ENCODE data around the gene RCC1. TPM values are rescaled to one million over a fixed set of nuclear protein-coding genes. Genes with fewer than 3 reads are reported as not detected.

Gene RCC1
- total RNA-seq, 1 donor from 2014 or later, result 34.8 TPM

DNA sequence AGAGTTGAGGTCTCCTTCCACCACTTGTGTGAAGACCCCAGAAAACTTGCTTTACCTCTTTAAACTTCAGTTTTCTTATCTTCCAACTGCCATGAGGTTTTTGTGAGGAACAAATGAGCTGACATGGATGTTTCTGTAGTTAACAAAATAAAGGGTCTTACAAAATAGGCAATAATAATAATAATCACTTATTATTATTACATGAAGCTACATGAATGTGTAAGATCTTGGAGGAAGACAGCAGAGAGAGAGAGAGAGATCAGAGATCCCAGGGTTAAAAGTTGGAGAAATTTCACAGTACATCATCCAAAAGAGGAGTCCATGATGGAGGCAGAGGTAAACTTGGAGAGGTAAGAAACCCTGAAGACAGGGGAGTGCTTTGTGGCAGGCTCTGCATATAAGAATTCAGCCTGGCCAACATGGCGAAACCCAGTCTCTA, 10.7 kb downstream of the RCC1 start:
- no peak overlapping the region for H3K4me2 ChIP-seq
- Mint-ChIP-seq H3K27me3 (ENCODE audit: insufficient read depth, low read depth) (no peaks in the 10 kb centered on the region), H3K4me3 (peak overlapping the region; percentile 39), H3K9me3 (no peaks in the 10 kb centered on the region), H3K36me3 (peaks cover 12% of the 10 kb centered on the region), H3K27ac (no peak overlapping the region), H3K4me1 (peaks cover 25% of the 10 kb centered on the region)
- DNase-seq (ENCODE audit: low spot score), result no peak
- H3K9me3 ChIP-seq (ENCODE audit: low read depth), result no peaks in the 10 kb centered on the region
- H4K20me1 ChIP-seq (ENCODE audit: low read depth), result peaks cover 52% of the 10 kb centered on the region
- H3K4me3 ChIP-seq, result no peak overlapping the region
- H2AFZ ChIP-seq (replicated peaks), result no peak overlapping the region
- H3K27ac ChIP-seq, result peak overlapping the region; percentile 72
- H3K9ac ChIP-seq, result no peak overlapping the region
- peaks cover 8% of the 10 kb centered on the region for H3K36me3 ChIP-seq
- TF ChIP-seq EZH2 (IDR thresholded peaks at IDR 0.05), result no peak
- no peak for TF ChIP-seq EZH2phosphoT487 (IDR thresholded peaks at IDR 0.05)
- TF ChIP-seq, protein P1, sequence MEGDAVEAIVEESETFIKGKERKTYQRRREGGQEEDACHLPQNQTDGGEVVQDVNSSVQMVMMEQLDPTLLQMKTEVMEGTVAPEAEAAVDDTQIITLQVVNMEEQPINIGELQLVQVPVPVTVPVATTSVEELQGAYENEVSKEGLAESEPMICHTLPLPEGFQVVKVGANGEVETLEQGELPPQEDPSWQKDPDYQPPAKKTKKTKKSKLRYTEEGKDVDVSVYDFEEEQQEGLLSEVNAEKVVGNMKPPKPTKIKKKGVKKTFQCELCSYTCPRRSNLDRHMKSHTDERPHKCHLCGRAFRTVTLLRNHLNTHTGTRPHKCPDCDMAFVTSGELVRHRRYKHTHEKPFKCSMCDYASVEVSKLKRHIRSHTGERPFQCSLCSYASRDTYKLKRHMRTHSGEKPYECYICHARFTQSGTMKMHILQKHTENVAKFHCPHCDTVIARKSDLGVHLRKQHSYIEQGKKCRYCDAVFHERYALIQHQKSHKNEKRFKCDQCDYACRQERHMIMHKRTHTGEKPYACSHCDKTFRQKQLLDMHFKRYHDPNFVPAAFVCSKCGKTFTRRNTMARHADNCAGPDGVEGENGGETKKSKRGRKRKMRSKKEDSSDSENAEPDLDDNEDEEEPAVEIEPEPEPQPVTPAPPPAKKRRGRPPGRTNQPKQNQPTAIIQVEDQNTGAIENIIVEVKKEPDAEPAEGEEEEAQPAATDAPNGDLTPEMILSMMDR (IDR thresholded peaks at IDR 0.05), result no peak
- H3K4me1 ChIP-seq, result peaks cover 8% of the 10 kb centered on the region
- no peaks in the 10 kb centered on the region for H3K27me3 ChIP-seq
- peaks cover 71% of the 10 kb centered on the region for H3F3A ChIP-seq (ENCODE audit: low read depth)
- peaks cover 30% of the 10 kb centered on the region for H3K79me2 ChIP-seq (ENCODE audit: low read depth)

DNA sequence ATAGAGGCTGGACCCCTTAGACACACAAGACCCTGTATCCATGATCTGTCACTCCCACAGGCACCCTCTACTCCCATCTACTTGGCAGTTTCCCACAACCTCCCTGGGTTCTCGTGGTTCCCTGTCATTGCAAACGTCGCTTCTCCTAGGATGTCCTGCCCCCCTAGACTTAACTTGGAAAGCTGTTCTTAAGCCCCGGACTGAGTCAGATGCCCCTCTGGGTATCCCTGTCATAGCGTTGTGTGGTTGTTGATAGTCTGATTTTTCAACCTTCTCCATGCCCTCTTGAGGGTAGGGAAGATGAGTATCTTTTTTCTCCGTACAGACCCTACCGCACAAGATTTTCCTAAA, 11.8 kb downstream of the RCC1 start:
- no peak overlapping the region for H3K9ac ChIP-seq
- Mint-ChIP-seq H3K4me3 (peak overlapping the region; percentile 88), H3K36me3 (peaks cover 12% of the 10 kb centered on the region), H3K9me3 (no peaks in the 10 kb centered on the region), H3K27me3 (ENCODE audit: insufficient read depth, low read depth) (no peaks in the 10 kb centered on the region), H3K27ac (peak overlapping the region; percentile 55), H3K4me1 (peaks cover 21% of the 10 kb centered on the region)
- peaks cover 40% of the 10 kb centered on the region for H3K79me2 ChIP-seq (ENCODE audit: low read depth)
- H3K4me2 ChIP-seq, result peak overlapping the region; percentile 98
- H4K20me1 ChIP-seq (ENCODE audit: low read depth), result peaks cover 57% of the 10 kb centered on the region
- peak; percentile 29 for DNase-seq (ENCODE audit: low spot score)
- peaks cover 8% of the 10 kb centered on the region for H3K4me1 ChIP-seq
- H3F3A ChIP-seq (ENCODE audit: low read depth), result peaks cover 60% of the 10 kb centered on the region
- peak overlapping the region; percentile 73 for H2AFZ ChIP-seq (replicated peaks)
- no peak overlapping the region for H3K27ac ChIP-seq
- peaks cover 8% of the 10 kb centered on the region for H3K36me3 ChIP-seq
- H3K4me3 ChIP-seq, result peak overlapping the region; percentile 83
- TF ChIP-seq EZH2phosphoT487 (IDR thresholded peaks at IDR 0.05) (no peak), EZH2 (IDR thresholded peaks at IDR 0.05) (no peak)
- TF ChIP-seq, protein P1 (IDR thresholded peaks at IDR 0.05), result no peak
- no peaks in the 10 kb centered on the region for H3K27me3 ChIP-seq
- no peaks in the 10 kb centered on the region for H3K9me3 ChIP-seq (ENCODE audit: low read depth)

GRCh38 chr1:28518000-28518744, 12.3 kb downstream of the RCC1 start:
- H3K27me3 Mint-ChIP-seq (ENCODE audit: insufficient read depth, low read depth), result no peaks in the 10 kb centered on the region
- H3K27ac Mint-ChIP-seq, result peak overlapping the region; percentile 39
- H3K4me1 ChIP-seq, result peaks cover 8% of the 10 kb centered on the region

More at GRCh38 chr1:28518000-28518744, 12.3 kb downstream of the RCC1 start:
- H4K20me1 ChIP-seq (ENCODE audit: low read depth), result peaks cover 56% of the 10 kb centered on the region
- H3K9me3 Mint-ChIP-seq, result no peaks in the 10 kb centered on the region
- H3K4me3 Mint-ChIP-seq, result peak overlapping the region; percentile 88
- TF ChIP-seq EZH2 (IDR thresholded peaks at IDR 0.05), result no peak
- TF ChIP-seq, protein P1 (IDR thresholded peaks at IDR 0.05), result peak; percentile 92
- no peaks in the 10 kb centered on the region for H3K27me3 ChIP-seq
- peak overlapping the region; percentile 83 for H3K4me3 ChIP-seq
- H3K9me3 ChIP-seq (ENCODE audit: low read depth), result no peaks in the 10 kb centered on the region
- H3K4me1 Mint-ChIP-seq, result peaks cover 21% of the 10 kb centered on the region
- peaks cover 6% of the 10 kb centered on the region for H3K36me3 ChIP-seq
- peak overlapping the region; percentile 98 for H3K4me2 ChIP-seq
- H3K9ac ChIP-seq, result peak overlapping the region; percentile 84
- peaks cover 45% of the 10 kb centered on the region for H3K79me2 ChIP-seq (ENCODE audit: low read depth)
- peaks cover 12% of the 10 kb centered on the region for H3K36me3 Mint-ChIP-seq
- H3F3A ChIP-seq (ENCODE audit: low read depth), result peaks cover 55% of the 10 kb centered on the region
- DNase-seq (ENCODE audit: low spot score), result peak; percentile 96
- peak overlapping the region; percentile 73 for H2AFZ ChIP-seq (replicated peaks)
- peak overlapping the region; percentile 98 for H3K27ac ChIP-seq
